H9 (cell line): ENCODE data around the gene LSM8. TPM values are rescaled to one million over a fixed set of nuclear protein-coding genes. Genes with fewer than 3 reads are reported as not detected.

ENCODE experiments used
- DNase-seq: peaks from one replicate; pipeline ENCODE4 v3.0.0-alpha.2; 2017
- H2AFZ ChIP-seq: one replicate; pipeline ENCODE4 v1.6.1; 2013; ENCODE audit warnings: mild to moderate bottlenecking, low read length, control low read depth, moderate library complexity
- H2AK5ac ChIP-seq: 2 replicates; pipeline ENCODE4 v1.6.1; 2013; ENCODE audit warnings: low read length, control low read depth, mixed read lengths; ENCODE audit not compliant: insufficient read length
- H2BK120ac ChIP-seq: one replicate; pipeline ENCODE4 v1.6.1; 2013; ENCODE audit warnings: low read depth, mild to moderate bottlenecking, low read length, control low read depth, inconsistent platforms; ENCODE audit not compliant: poor library complexity, severe bottlenecking
- H2BK12ac ChIP-seq: 2 replicates; pipeline ENCODE4 v1.6.1; 2013; ENCODE audit warnings: low read length, control low read depth, mixed read lengths, low read depth; ENCODE audit not compliant: insufficient read length
- H2BK15ac ChIP-seq: 2 replicates; pipeline ENCODE4 v1.6.1; 2013; ENCODE audit warnings: low read depth, low read length, control low read depth
- H2BK20ac ChIP-seq: one replicate; pipeline ENCODE4 v1.6.1; 2013; ENCODE audit warnings: low read depth, mild to moderate bottlenecking, low read length, control low read depth, inconsistent platforms; ENCODE audit not compliant: poor library complexity, severe bottlenecking
- H2BK5ac ChIP-seq: 2 replicates; pipeline ENCODE4 v1.6.1; 2013; ENCODE audit warnings: low read length, control low read depth, mixed read lengths; ENCODE audit not compliant: insufficient read length
- H3K14ac ChIP-seq: 2 replicates; pipeline ENCODE4 v1.6.1; 2013; ENCODE audit warnings: low read length, control low read depth; ENCODE audit not compliant: insufficient read depth
- H3K18ac ChIP-seq: 2 replicates; pipeline ENCODE4 v1.6.1; 2013; ENCODE audit warnings: low read depth, mild to moderate bottlenecking, mixed read lengths, low read length, control low read depth; ENCODE audit not compliant: insufficient read length
- H3K23ac ChIP-seq: 2 replicates; pipeline ENCODE4 v1.6.1; 2013; ENCODE audit warnings: low read length, control low read depth, mixed read lengths, low read depth; ENCODE audit not compliant: insufficient read length
- H3K23me2 ChIP-seq: 2 replicates; pipeline ENCODE4 v1.6.1; 2013; ENCODE audit warnings: low read depth, mild to moderate bottlenecking, mixed read lengths, low read length, control low read depth; ENCODE audit not compliant: insufficient read length, poor library complexity, severe bottlenecking
- H3K27ac ChIP-seq: 2 replicates; pipeline ENCODE4 v1.5.1; 2013; ENCODE audit warnings: low read length, control low read depth, mixed read lengths, low read depth; ENCODE audit not compliant: insufficient read length
- H3K27me3 ChIP-seq: 2 replicates; pipeline ENCODE4 v1.6.1; 2013; ENCODE audit warnings: low read length, control low read depth, inconsistent platforms; ENCODE audit not compliant: insufficient read depth
- H3K4ac ChIP-seq: 2 replicates; pipeline ENCODE4 v1.6.1; 2013; ENCODE audit warnings: low read depth, mild to moderate bottlenecking, control low read depth, inconsistent platforms, low read length, moderate library complexity
- H3K4me1 ChIP-seq: 2 replicates; pipeline ENCODE4 v1.6.1; 2013; ENCODE audit warnings: low read length, control low read depth, inconsistent platforms; ENCODE audit not compliant: insufficient read depth
- H3K4me2 ChIP-seq: 2 replicates; pipeline ENCODE4 v1.6.1; 2013; ENCODE audit warnings: low read length, control low read depth, mixed read lengths; ENCODE audit not compliant: insufficient read length, insufficient read depth
- H3K56ac ChIP-seq: 2 replicates; pipeline ENCODE4 v1.6.1; 2013; ENCODE audit warnings: low read depth, mild to moderate bottlenecking, mixed read lengths, low read length, control low read depth; ENCODE audit not compliant: insufficient read length
- H3K79me1 ChIP-seq: 2 replicates; pipeline ENCODE4 v1.6.1; 2013; ENCODE audit warnings: low read depth, mild to moderate bottlenecking, moderate library complexity, low read length, control low read depth, inconsistent platforms; ENCODE audit not compliant: insufficient read depth, poor library complexity, severe bottlenecking
- H3K79me2 ChIP-seq: 2 replicates; pipeline ENCODE4 v1.6.1; 2013; ENCODE audit warnings: low read length, control low read depth, inconsistent platforms; ENCODE audit not compliant: insufficient read depth
- H3K9ac ChIP-seq: 2 replicates; pipeline ENCODE4 v1.6.1; 2013; ENCODE audit warnings: low read length, control low read depth, mixed read lengths; ENCODE audit not compliant: insufficient read length; ENCODE audit errors: extremely low read depth
- H3K9me3 ChIP-seq: one replicate; pipeline ENCODE4 v1.6.1; 2013; ENCODE audit warnings: low read depth, low read length, inconsistent platforms; ENCODE audit not compliant: control insufficient read depth
- H3T11ph ChIP-seq: one replicate; pipeline ENCODE4 v1.6.1; 2013; ENCODE audit warnings: mild to moderate bottlenecking, low read length, control low read depth, inconsistent platforms
- H4K20me1 ChIP-seq: one replicate; pipeline ENCODE4 v1.6.1; 2013; ENCODE audit not compliant: control insufficient read depth, insufficient read length, insufficient read depth
- H4K5ac ChIP-seq: 2 replicates; pipeline ENCODE4 v1.6.1; 2013; ENCODE audit warnings: low read depth, mild to moderate bottlenecking, mixed read lengths, low read length, control low read depth; ENCODE audit not compliant: insufficient read length
- H4K8ac ChIP-seq: replicated peaks from 2 replicates; pipeline ENCODE4 v1.6.1; 2013; ENCODE audit warnings: low read length, control low read depth, mixed read lengths, low read depth; ENCODE audit not compliant: insufficient read length
- H4K91ac ChIP-seq: 2 replicates; pipeline ENCODE4 v1.6.1; 2013; ENCODE audit warnings: low read depth, mild to moderate bottlenecking, moderate library complexity, mixed read lengths, low read length, control low read depth; ENCODE audit not compliant: insufficient read length
- H3K27ac Mint-ChIP-seq, 3 experiments: 2 replicates in 2 of 3; 3 replicates in 1 of 3; pipeline ENCODE4 v1.8.0; 2020 to 2021; ENCODE audit warnings: mixed read lengths in 3 of 3, mild to moderate bottlenecking in 1 of 3, moderate library complexity in 1 of 3
- H3K27me3 Mint-ChIP-seq: 2 replicates; pipeline ENCODE4 v1.8.0; 2021; ENCODE audit warnings: low read depth, mild to moderate bottlenecking, moderate library complexity, mixed read lengths
- H3K36me3 Mint-ChIP-seq, 3 experiments: 2 replicates in 2 of 3; 3 replicates in 1 of 3; pipeline ENCODE4 v1.8.0; 2020 to 2021; ENCODE audit warnings: low read depth in 3 of 3, mixed read lengths in 3 of 3; ENCODE audit not compliant: insufficient read depth in 1 of 3
- H3K4me1 Mint-ChIP-seq, 2 experiments: 2 replicates each; pipeline ENCODE4 v1.8.0; 2020; ENCODE audit warnings: mixed read lengths in 2 of 2
- H3K4me3 Mint-ChIP-seq, 2 experiments: 2 replicates in 1 of 2; 3 replicates in 1 of 2; pipeline ENCODE4 v1.8.0; 2020 to 2021; ENCODE audit warnings: mild to moderate bottlenecking in 2 of 2, mixed read lengths in 2 of 2, moderate library complexity in 1 of 2
- H3K9me3 Mint-ChIP-seq, 2 experiments: 2 replicates in 1 of 2; 3 replicates in 1 of 2; pipeline ENCODE4 v1.8.0; 2020; ENCODE audit warnings: mild to moderate bottlenecking in 2 of 2, mixed read lengths in 2 of 2, moderate library complexity in 1 of 2
- CTCF ChIP-seq: fragments of 200-600 bp; sonication (generic); conservative IDR thresholded peaks from 3 replicates; pipeline ENCODE4 v1.8.0; 2021; ENCODE audit warnings: antibody characterized with exemption, mild to moderate bottlenecking
- WGBS: extraction: QIAGEN DNeasy Blood & Tissue Kit; methylation state at CpG from one replicate; pipeline ENCODE4 v1.1.7; 2013; ENCODE audit warnings: missing lambda C conversion rate, low lambda C conversion rate, mixed read lengths; ENCODE audit not compliant: insufficient read length; ENCODE audit errors: extremely low coverage; 5-methylcytosine and 5-hydroxymethylcytosine counted together
- total RNA-seq: library from RNA; stranded (reverse); gene quantifications from 2 replicates; pipeline ENCODE4 v1.2.1, GENCODE V29; 2021

LSM8 gene
- total RNA-seq, 1 experiment from 2014 or later: 51.8 TPM

- H4K8ac ChIP-seq: no peak overlapping the region
- no peak overlapping the region for H2BK15ac ChIP-seq
- no peak overlapping the region for H2BK120ac ChIP-seq
- H3K4ac ChIP-seq: no peak overlapping the region
- H2BK12ac ChIP-seq: no peak overlapping the region
- Mint-ChIP-seq H3K36me3 (no peaks in the 10 kb centered on the region), H3K27me3 (no peaks in the 10 kb centered on the region; the same call in 1 of the 2 replicates), H3K27ac (peak overlapping the region in 2 of 3 experiments; percentile 2 to 78; a peak in 4 of 7 replicates), H3K4me3 (no peak overlapping the region; a peak in 1 of 5 replicates), H3K4me1 (peaks cover 19 to 29% of the 10 kb centered on the region in 2 experiments), H3K9me3 (peaks cover 0 to under 1% of the 10 kb centered on the region in 2 experiments; a peak in 1 of 5 replicates)
- no peak overlapping the region for H3K27ac ChIP-seq
- peaks cover 6% of the 10 kb centered on the region; the same call in 1 of the 2 replicates for H3K4me1 ChIP-seq
- DNase-seq: no peak
- H3T11ph ChIP-seq: no peak overlapping the region
- H3K27me3 ChIP-seq: no peaks in the 10 kb centered on the region
- H3K9ac ChIP-seq: no peak overlapping the region
- no peak overlapping the region for H3K56ac ChIP-seq
- no peaks in the 10 kb centered on the region for H4K20me1 ChIP-seq
- TF ChIP-seq CTCF: no peak
- H4K5ac ChIP-seq: no peak overlapping the region
- no peak overlapping the region for H2BK20ac ChIP-seq
- H3K79me1 ChIP-seq: no peaks in the 10 kb centered on the region
- no peaks in the 10 kb centered on the region for H3K79me2 ChIP-seq
- H3K4me2 ChIP-seq: peak overlapping the region; percentile 3
- no peak overlapping the region for H2AK5ac ChIP-seq
- H3K9me3 ChIP-seq: no peaks in the 10 kb centered on the region
- no peak overlapping the region for H2BK5ac ChIP-seq
- H4K91ac ChIP-seq: no peak overlapping the region
- no peak overlapping the region for H3K23ac ChIP-seq
- H3K14ac ChIP-seq: no peak overlapping the region
- no peak overlapping the region for H2AFZ ChIP-seq
- no CpG with 5 or more reads among the region's 2 CpGs for WGBS
- no peak overlapping the region for H3K18ac ChIP-seq
- no peaks in the 10 kb centered on the region for H3K23me2 ChIP-seq
Measured at GRCh38 chr7:118151671-118152070, 32.3 kb upstream of the LSM8 start.
